Activated B cell treated with CpG ODN at 0.5 μM for 24 hours (primary cell): ENCODE results near the gene AGO3. TPM values are rescaled to one million over a fixed set of nuclear protein-coding genes. Genes with fewer than 3 reads are reported as not detected.

Experiments
- ATAC-seq: fragments of 200-7000 bp; cut with Tn5 transposase; one replicate; pipeline ENCODE4 v1.10.0; 2021; ENCODE audit warnings: low read depth, mild to moderate bottlenecking, moderate library complexity
- CTCF ChIA-PET: fragments of 350-600 bp; sonication (Branson Sonifier 250); formaldehyde crosslinking; loops from one replicate; lab custom pipeline; 2021; ENCODE audit warnings: antibody characterized with exemption; lab: Charles Lee
- POLR2A ChIA-PET: fragments of 350-600 bp; sonication (Branson Sonifier 250); formaldehyde crosslinking; loops from one replicate; lab custom pipeline; 2021; ENCODE audit warnings: antibody characterized with exemption; lab: Charles Lee
- DNase-seq: peaks from one replicate; pipeline ENCODE4 v3.0.0; 2022
- H3K27ac Mint-ChIP-seq: one replicate; pipeline ENCODE4 v1.8.0; 2020; ENCODE audit warnings: mixed read lengths
- H3K27me3 Mint-ChIP-seq: one replicate; pipeline ENCODE4 v1.8.0; 2021; ENCODE audit warnings: mixed read lengths
- H3K36me3 Mint-ChIP-seq: one replicate; pipeline ENCODE4 v1.8.0; 2021; ENCODE audit warnings: low read depth, mixed read lengths
- H3K4me1 Mint-ChIP-seq: one replicate; pipeline ENCODE4 v1.8.0; 2021; ENCODE audit warnings: mixed read lengths
- H3K4me3 Mint-ChIP-seq: one replicate; pipeline ENCODE4 v1.8.0; 2020; ENCODE audit warnings: mild to moderate bottlenecking, mixed read lengths
- H3K9me3 Mint-ChIP-seq: one replicate; pipeline ENCODE4 v1.8.0; 2020; ENCODE audit warnings: mixed read lengths
- intact Hi-C: fragments of 100-400 bp; cut with micrococcal nuclease; formaldehyde crosslinking; loops from one replicate; pipeline ENCODE4 v1.15.1; 2024
- total RNA-seq: library from RNA; stranded (reverse); gene quantifications from 2 replicates; pipeline ENCODE4 v1.2.3, GENCODE V29; 2022
- TF ChIP-seq, protein P1 (sequence below): fragments of 200-600 bp; IDR thresholded peaks from one replicate; pipeline ENCODE4 v1.8.0; 2022; ENCODE audit warnings: antibody characterized with exemption, mild to moderate bottlenecking

Gene AGO3
- total RNA-seq, 1 donor from 2014 or later: 37.2 TPM

DNA sequence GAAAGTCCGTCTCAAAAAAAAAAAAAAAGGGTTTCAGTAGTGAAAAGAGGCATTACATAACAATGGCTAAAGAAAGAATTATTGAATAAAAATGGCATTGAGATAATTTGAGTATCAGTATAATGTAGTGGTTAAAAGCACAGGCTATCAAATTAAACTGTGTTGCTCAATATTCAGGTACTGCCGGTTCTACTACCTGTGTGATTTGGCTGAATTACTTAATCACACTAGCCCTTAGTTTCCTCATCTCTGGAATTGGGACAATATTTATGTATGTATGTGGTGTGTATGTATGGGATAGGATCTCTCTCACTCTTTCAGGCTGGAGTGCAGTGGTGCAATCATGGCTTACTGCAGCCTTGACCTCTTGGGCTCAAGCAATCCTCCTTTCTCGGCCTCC lies 96.9 kb downstream of the AGO3 start:
- TF ChIP-seq, protein P1, sequence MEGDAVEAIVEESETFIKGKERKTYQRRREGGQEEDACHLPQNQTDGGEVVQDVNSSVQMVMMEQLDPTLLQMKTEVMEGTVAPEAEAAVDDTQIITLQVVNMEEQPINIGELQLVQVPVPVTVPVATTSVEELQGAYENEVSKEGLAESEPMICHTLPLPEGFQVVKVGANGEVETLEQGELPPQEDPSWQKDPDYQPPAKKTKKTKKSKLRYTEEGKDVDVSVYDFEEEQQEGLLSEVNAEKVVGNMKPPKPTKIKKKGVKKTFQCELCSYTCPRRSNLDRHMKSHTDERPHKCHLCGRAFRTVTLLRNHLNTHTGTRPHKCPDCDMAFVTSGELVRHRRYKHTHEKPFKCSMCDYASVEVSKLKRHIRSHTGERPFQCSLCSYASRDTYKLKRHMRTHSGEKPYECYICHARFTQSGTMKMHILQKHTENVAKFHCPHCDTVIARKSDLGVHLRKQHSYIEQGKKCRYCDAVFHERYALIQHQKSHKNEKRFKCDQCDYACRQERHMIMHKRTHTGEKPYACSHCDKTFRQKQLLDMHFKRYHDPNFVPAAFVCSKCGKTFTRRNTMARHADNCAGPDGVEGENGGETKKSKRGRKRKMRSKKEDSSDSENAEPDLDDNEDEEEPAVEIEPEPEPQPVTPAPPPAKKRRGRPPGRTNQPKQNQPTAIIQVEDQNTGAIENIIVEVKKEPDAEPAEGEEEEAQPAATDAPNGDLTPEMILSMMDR: no peak
- Mint-ChIP-seq H3K27me3 (no peaks in the 10 kb centered on the region), H3K4me3 (no peak overlapping the region), H3K9me3 (no peaks in the 10 kb centered on the region), H3K27ac (no peak overlapping the region), H3K36me3 (peaks cover 57% of the 10 kb centered on the region), H3K4me1 (no peaks in the 10 kb centered on the region)
- DNase-seq (no peak), ATAC-seq (no peak)
- CTCF ChIA-PET: no interaction called here
- POLR2A ChIA-PET: no interaction called here
- intact Hi-C loops: no loop called here

DNA sequence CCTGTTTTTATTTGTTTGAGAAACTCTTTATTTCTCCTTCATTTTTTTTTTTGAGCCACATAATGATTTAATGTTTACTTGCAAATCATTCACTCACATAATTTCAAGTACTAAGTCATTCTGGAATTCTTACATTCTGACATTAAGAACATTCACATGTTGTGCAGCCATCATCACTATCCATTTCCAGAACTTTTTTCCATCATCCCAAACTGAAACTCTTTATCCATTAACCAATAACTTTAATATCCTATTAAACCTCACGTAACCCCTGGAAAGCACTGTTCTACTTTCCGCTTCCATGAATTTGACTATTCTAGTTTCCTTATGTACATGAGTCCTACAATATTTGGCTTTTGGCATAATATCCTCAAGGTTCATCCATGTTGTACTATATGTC lies 100.5 kb downstream of the AGO3 start:
- Mint-ChIP-seq H3K27me3 (no peaks in the 10 kb centered on the region), H3K36me3 (peaks cover 59% of the 10 kb centered on the region)
- ATAC-seq: no peak

DNA sequence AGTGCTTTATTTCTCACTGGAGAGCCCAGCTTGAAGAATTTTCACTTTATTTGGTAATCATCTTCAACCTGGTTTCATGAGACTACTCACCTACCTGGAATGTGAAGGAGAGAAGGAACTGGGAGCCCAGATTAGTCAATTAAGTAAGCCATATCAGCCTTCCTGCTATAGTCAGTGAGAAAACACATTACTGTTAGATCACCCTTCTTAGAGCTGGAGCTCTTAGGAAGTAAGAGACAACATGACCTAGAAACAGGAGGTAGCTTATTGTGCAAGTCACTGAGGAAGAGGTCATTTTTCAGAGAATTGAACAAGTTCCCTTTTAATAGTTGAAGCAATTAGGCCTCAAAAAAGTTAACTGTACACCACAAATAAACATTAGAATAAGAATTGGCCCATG lies 103.8 kb downstream of the AGO3 start:
- intact Hi-C loops: no loop called here
- Mint-ChIP-seq H3K4me3 (no peak overlapping the region), H3K9me3 (no peaks in the 10 kb centered on the region), H3K27me3 (no peaks in the 10 kb centered on the region), H3K36me3 (peaks cover 53% of the 10 kb centered on the region), H3K27ac (no peak overlapping the region), H3K4me1 (no peaks in the 10 kb centered on the region)
- TF ChIP-seq, protein P1: no peak
- ChIA-PET CTCF (no interaction called here), POLR2A (no interaction called here)
- ATAC-seq (no peak), DNase-seq (no peak)

More for the DNA sequence above, 100.5 kb downstream of the AGO3 start:
- DNase-seq: no peak
- ChIA-PET CTCF (no interaction called here), POLR2A (no interaction called here)
- no peaks in the 10 kb centered on the region for H3K4me1 Mint-ChIP-seq
- H3K4me3 Mint-ChIP-seq: no peak overlapping the region
- TF ChIP-seq, protein P1: no peak
- H3K9me3 Mint-ChIP-seq: no peaks in the 10 kb centered on the region
- H3K27ac Mint-ChIP-seq: no peak overlapping the region
- intact Hi-C loops: no loop called here

DNA sequence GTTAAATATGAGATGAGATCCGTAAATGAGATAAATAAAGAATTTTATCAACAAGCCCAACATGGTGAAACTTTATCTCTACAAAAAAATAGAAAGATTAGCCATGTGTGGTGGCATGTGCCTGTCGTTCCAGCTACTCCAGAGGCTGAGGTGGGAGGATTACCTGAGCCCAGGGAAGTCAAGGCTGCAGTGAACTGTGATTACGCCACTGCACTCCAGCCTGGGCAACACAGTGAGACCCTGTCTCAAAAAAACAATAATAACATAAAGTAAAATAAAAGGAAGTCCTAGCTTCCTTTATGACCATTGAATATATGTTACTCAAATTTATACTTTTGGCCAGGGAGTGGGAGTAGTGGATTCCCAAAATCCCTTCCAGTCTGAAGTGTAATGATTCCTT lies 104.2 kb downstream of the AGO3 start:
- ChIA-PET CTCF (no interaction called here), POLR2A (no interaction called here)
- intact Hi-C loops: no loop called here
- Mint-ChIP-seq H3K27ac (no peak overlapping the region), H3K4me3 (no peak overlapping the region), H3K27me3 (no peaks in the 10 kb centered on the region), H3K9me3 (no peaks in the 10 kb centered on the region), H3K36me3 (peaks cover 57% of the 10 kb centered on the region), H3K4me1 (no peaks in the 10 kb centered on the region)
- TF ChIP-seq, protein P1: no peak
- DNase-seq: no peak
- ATAC-seq: no peak

DNA sequence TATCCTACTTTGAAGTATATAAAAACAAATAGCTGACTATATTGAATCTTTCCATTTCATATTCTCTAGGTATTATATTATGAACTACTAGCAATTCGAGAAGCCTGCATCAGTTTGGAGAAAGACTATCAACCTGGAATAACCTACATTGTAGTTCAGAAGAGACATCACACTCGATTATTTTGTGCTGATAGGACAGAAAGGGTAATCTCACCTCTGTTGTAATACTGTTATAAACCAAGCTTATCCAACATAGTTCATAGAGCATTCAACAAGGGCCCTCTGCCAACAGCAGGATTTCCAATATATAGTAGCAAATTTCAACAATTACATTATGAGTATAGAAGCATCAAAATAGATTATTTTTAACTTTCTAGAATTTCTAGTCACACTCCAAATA lies 109.3 kb downstream of the AGO3 start:
- ATAC-seq (no peak), DNase-seq (no peak)
- ChIA-PET POLR2A (no interaction called here), CTCF (no interaction called here)
- no peak overlapping the region for H3K27ac Mint-ChIP-seq
- peaks cover 56% of the 10 kb centered on the region for H3K36me3 Mint-ChIP-seq
- no peaks in the 10 kb centered on the region for H3K9me3 Mint-ChIP-seq
- H3K27me3 Mint-ChIP-seq: no peaks in the 10 kb centered on the region
- TF ChIP-seq, protein P1: no peak
- no peak overlapping the region for H3K4me3 Mint-ChIP-seq
- H3K4me1 Mint-ChIP-seq: no peaks in the 10 kb centered on the region
- intact Hi-C loops: no loop called here
